ENCODE data around the gene TMIGD1. TPM values are rescaled to one million over a fixed set of nuclear protein-coding genes. Genes with fewer than 3 reads are reported as not detected.

The TMIGD1 gene
- total and polyA plus RNA-seq, 2 donors (not counting 3 experiments of a cell fraction or from before 2014, with no cell fraction given), result not detected

DNA sequence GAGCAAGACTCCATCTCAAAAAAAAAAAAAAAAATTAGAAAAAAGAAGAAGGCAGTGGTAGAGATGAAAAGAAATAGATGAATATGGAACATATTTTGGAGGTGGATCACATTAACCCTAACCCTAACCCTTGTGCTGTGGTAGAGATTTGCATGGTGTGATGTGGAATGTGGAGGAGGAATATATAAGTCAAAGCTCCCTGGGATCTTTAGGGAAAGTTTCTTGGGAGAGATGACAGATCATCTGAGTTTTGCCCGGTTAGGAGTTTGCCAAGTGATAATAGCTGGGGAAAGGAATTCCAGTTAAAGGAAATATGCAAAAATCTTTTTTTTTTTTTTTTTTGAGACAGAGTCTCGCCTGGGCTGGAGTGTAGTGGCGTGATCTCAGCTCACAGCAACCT lies 29.1 kb downstream of the TMIGD1 start:
- no peaks in the 10 kb centered on the region for H3K36me3 ChIP-seq (ENCODE audit: control insufficient read depth in 2 of 2, extremely low read depth in 1 of 2, insufficient read depth in 2 of 2, low read length in 2 of 2)
- H3K4me2 ChIP-seq (ENCODE audit: insufficient read depth, low read length), result no peak overlapping the region
- H3K4me3 ChIP-seq (replicated peaks in 1 of 3; ENCODE audit: insufficient read depth in 1 of 3, low read depth in 1 of 3, low read length in 3 of 3), result no peak overlapping the region
- dilution Hi-C loops (cut with MboI; ENCODE audit: extremely low pct_ligation_motif_present, low sequenced_read_pairs), result no loop called here
- H4K20me1 ChIP-seq (replicated peaks; ENCODE audit: control insufficient read depth, extremely low read depth, insufficient read depth, low read length), result no peaks in the 10 kb centered on the region
- ChIA-PET POLR2A (no interaction called here), CTCF (interaction anchor here (0.9 to 1.1 kb wide), 2 partner anchors 11 to 31 kb away, joined by 3 read pairs; no protein-coding TSS in a partner anchor)
- no peak overlapping the region for H2AFZ ChIP-seq (ENCODE audit: low read depth, low read length)
- intact Hi-C loops (cut with micrococcal nuclease), result no loop called here
- FAIRE-seq (no peak), DNase-seq (ENCODE audit: low read depth, low spot score) (no peak)
- no peaks in the 10 kb centered on the region for H3K27me3 ChIP-seq (ENCODE audit: control insufficient read depth in 2 of 2, insufficient read depth in 2 of 2, low read length in 2 of 2)
- H3K9ac ChIP-seq (replicated peaks; ENCODE audit: extremely low read depth, insufficient read depth, low read length), result no peak overlapping the region
- no peaks in the 10 kb centered on the region for H3K79me2 ChIP-seq (ENCODE audit: control insufficient read depth, insufficient read depth, low read length)
- H3K9me3 ChIP-seq (replicated peaks; ENCODE audit: control insufficient read depth, insufficient read depth, low read length), result no peaks in the 10 kb centered on the region
- BruUV-seq (replicated peaks), result no TSS peak
- no peak overlapping the region for H3K27ac ChIP-seq (ENCODE audit: insufficient read depth, low read depth, low read length)
- H3K9me1 ChIP-seq (replicated peaks; ENCODE audit: control insufficient read depth, extremely low read depth, insufficient read depth, low read length), result no peaks in the 10 kb centered on the region
- no peak for TF ChIP-seq FOS (IDR thresholded peaks at IDR 0.05; ENCODE audit: borderline replicate concordance, insufficient read depth, low read length)
- no peak for TF ChIP-seq POLR2A (IDR thresholded peaks at IDR 0.05; ENCODE audit: low read depth, low read length)
- TF ChIP-seq, protein P1, sequence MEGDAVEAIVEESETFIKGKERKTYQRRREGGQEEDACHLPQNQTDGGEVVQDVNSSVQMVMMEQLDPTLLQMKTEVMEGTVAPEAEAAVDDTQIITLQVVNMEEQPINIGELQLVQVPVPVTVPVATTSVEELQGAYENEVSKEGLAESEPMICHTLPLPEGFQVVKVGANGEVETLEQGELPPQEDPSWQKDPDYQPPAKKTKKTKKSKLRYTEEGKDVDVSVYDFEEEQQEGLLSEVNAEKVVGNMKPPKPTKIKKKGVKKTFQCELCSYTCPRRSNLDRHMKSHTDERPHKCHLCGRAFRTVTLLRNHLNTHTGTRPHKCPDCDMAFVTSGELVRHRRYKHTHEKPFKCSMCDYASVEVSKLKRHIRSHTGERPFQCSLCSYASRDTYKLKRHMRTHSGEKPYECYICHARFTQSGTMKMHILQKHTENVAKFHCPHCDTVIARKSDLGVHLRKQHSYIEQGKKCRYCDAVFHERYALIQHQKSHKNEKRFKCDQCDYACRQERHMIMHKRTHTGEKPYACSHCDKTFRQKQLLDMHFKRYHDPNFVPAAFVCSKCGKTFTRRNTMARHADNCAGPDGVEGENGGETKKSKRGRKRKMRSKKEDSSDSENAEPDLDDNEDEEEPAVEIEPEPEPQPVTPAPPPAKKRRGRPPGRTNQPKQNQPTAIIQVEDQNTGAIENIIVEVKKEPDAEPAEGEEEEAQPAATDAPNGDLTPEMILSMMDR (IDR thresholded peaks at IDR 0.05; ENCODE audit: extremely low read depth in 1 of 2, insufficient read depth in 1 of 2, low read depth in 1 of 2, low read length in 2 of 2), result no peak
- no peak for TF ChIP-seq EZH2 (IDR thresholded peaks at IDR 0.05; ENCODE audit: borderline replicate concordance, low read depth, low read length, severe bottlenecking)
- no peak for TF ChIP-seq JUN (IDR thresholded peaks at IDR 0.05; ENCODE audit: borderline replicate concordance, insufficient read depth, insufficient read length, low read depth)
- no peak for TF ChIP-seq POLR2AphosphoS5 (IDR thresholded peaks at IDR 0.05; ENCODE audit: insufficient read depth, low read depth, low read length)
- TF ChIP-seq, protein P2, sequence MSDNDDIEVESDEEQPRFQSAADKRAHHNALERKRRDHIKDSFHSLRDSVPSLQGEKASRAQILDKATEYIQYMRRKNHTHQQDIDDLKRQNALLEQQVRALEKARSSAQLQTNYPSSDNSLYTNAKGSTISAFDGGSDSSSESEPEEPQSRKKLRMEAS (IDR thresholded peaks at IDR 0.05; ENCODE audit: insufficient read depth, insufficient read length), result no peak
- TF ChIP-seq MYC (IDR thresholded peaks at IDR 0.05; ENCODE audit: low read depth, low read length), result no peak
- no peak for TF ChIP-seq GATA2 (IDR thresholded peaks at IDR 0.05; ENCODE audit: insufficient read depth, insufficient read length, low read depth, low read length)
- no peaks in the 10 kb centered on the region for H3K4me1 ChIP-seq (ENCODE audit: control insufficient read depth, extremely low read depth, insufficient read depth, low read length)
